Kidney (tissue), 14 donors: ENCODE data around the gene SMAGP. TPM values are rescaled to one million over a fixed set of nuclear protein-coding genes. Genes with fewer than 3 reads are reported as not detected.

Experiments
- DNase-seq, 5 donors: peaks; one replicate each; pipeline ENCODE4 v3.0.0-alpha.2; 2013 to 2020
- FAIRE-seq: peaks from 2 replicates; lab custom pipeline; 2012; peaks lifted over from hg19 to GRCh38; lab: Jason Lieb, UNC
- H3K27ac ChIP-seq, 2 donors: one replicate each; pipeline ENCODE4 v1.7.0; 2013; ENCODE audit warnings: low read depth in 2 of 2, low read length in 2 of 2, inconsistent platforms in 1 of 2
- H3K27me3 ChIP-seq: one replicate; pipeline ENCODE4 v1.7.1; 2013; ENCODE audit warnings: low read length, inconsistent platforms; ENCODE audit not compliant: control insufficient read depth, insufficient read depth
- H3K36me3 ChIP-seq, 3 donors: one replicate each; pipeline versions ENCODE4 v1.7.0 to v1.7.1; 2013; ENCODE audit warnings: low read length in 3 of 3, control low read depth in 1 of 3, inconsistent platforms in 1 of 3; ENCODE audit not compliant: insufficient read depth in 3 of 3, control insufficient read depth in 2 of 3
- H3K4me1 ChIP-seq, 3 donors: one replicate each; pipeline versions ENCODE4 v1.7.0 to v1.7.1; 2013; ENCODE audit warnings: low read length in 3 of 3, inconsistent platforms in 1 of 3, low read depth in 1 of 3; ENCODE audit not compliant: control insufficient read depth in 2 of 3, insufficient read depth in 2 of 3
- H3K4me3 ChIP-seq, 3 donors: one replicate each; pipeline versions ENCODE4 v1.7.0 to v1.8.1; 2013; ENCODE audit warnings: low read length in 3 of 3, control low read depth in 1 of 3, inconsistent platforms in 1 of 3
- H3K9ac ChIP-seq, 3 donors: one replicate each; pipeline versions ENCODE4 v1.7.0 to v1.7.1; 2013; ENCODE audit warnings: low read length in 3 of 3, control low read depth in 1 of 3, inconsistent platforms in 1 of 3
- H3K9me3 ChIP-seq, 3 donors: one replicate each; pipeline versions ENCODE4 v1.7.0 to v1.7.1; 2013; ENCODE audit warnings: low read length in 3 of 3, control low read depth in 1 of 3, inconsistent platforms in 1 of 3; ENCODE audit not compliant: control insufficient read depth in 2 of 3, insufficient read depth in 1 of 3
- CTCF ChIP-seq: IDR thresholded peaks from 3 replicates; pipeline ENCODE4 v1.5.1; 2012; ENCODE audit warnings: mild to moderate bottlenecking, moderate library complexity, borderline replicate concordance; ENCODE audit not compliant: insufficient read depth; ENCODE audit errors: extremely low read depth
- intact Hi-C: fragments of 100-400 bp; cut with DNase I; formaldehyde crosslinking; loops from one replicate; pipeline ENCODE4 v1.11.1; 2022
- polyA plus RNA-seq: library from polyadenylated mRNA; stranded (reverse); fragments of 350-450 nt; fragmentation: Illumina TruSeq; extraction: RNeasy Lipid Tissue Mini Kit (QIAGEN cat#74804); gene quantifications from one replicate; pipeline ENCODE4 v1.2.3, GENCODE V29; 2014; ENCODE audit warnings: low read depth, low replicate concordance; ENCODE audit not compliant: insufficient read depth
- total RNA-seq: library from RNA; stranded (reverse); fragmentation: NEBNext Ultra II Directional; extraction: Animal tissue kit (Norgen Biotek cat#: 25700); gene quantifications from one replicate; pipeline ENCODE4 v1.2.1, GENCODE V29; 2021
- donor health status: control.
- donor health status: control.
- donor health status: control.
- donor health status: control.
- donor health status: control.
- donor health status: DM: yes; HTN: yes; CAD: no.
- donor health status: Normal renal cell carcinoma (clear cell type).

The SMAGP gene
- total and polyA plus RNA-seq, 2 donors from 2014 or later: 22.8 to 28.5 TPM

- intact Hi-C loops: no loop called here
- DNase-seq (no peak), FAIRE-seq (no peak)
- peaks cover 0 to 2% (median 0%) of the 10 kb centered on the region in 3 donors for H3K4me1 ChIP-seq
- no peak for TF ChIP-seq CTCF
- H3K36me3 ChIP-seq: peaks cover 0 to 5% (median 0%) of the 10 kb centered on the region in 3 donors
- no peak overlapping the region for H3K27ac ChIP-seq
- H3K9ac ChIP-seq: no peak overlapping the region
- no peaks in the 10 kb centered on the region for H3K27me3 ChIP-seq
- H3K4me3 ChIP-seq: no peak overlapping the region
- no peaks in the 10 kb centered on the region for H3K9me3 ChIP-seq
Observed at GRCh38 chr12:51200156-51200555, 70.1 kb downstream of the SMAGP start.

- TF ChIP-seq CTCF: no peak
- intact Hi-C loops: no loop called here
- no peaks in the 10 kb centered on the region for H3K27me3 ChIP-seq
- no peak for FAIRE-seq
- no peak overlapping the region for H3K9ac ChIP-seq
- no peak for DNase-seq
- no peak overlapping the region for H3K27ac ChIP-seq
- H3K4me3 ChIP-seq: no peak overlapping the region
- H3K9me3 ChIP-seq: no peaks in the 10 kb centered on the region
- peaks cover 0 to 5% (median 0%) of the 10 kb centered on the region in 3 donors for H3K36me3 ChIP-seq
- H3K4me1 ChIP-seq: peaks cover 0 to 2% (median 0%) of the 10 kb centered on the region in 3 donors
Observed at GRCh38 chr12:51199366-51199945, 70.8 kb downstream of the SMAGP start.

GRCh38 chr12:51198568-51199365 is 71.4 kb downstream of the SMAGP start:
- Histone ChIP-seq H3K9me3 (no peaks in the 10 kb centered on the region), H3K4me3 (no peak overlapping the region), H3K27me3 (no peaks in the 10 kb centered on the region), H3K27ac (no peak overlapping the region), H3K36me3 (peaks cover 0 to 5% (median 0%) of the 10 kb centered on the region in 3 donors), H3K9ac (no peak overlapping the region), H3K4me1 (peaks cover 0 to 2% (median 0%) of the 10 kb centered on the region in 3 donors)
- intact Hi-C loops: no loop called here
- FAIRE-seq (no peak), DNase-seq (no peak)
- no peak for TF ChIP-seq CTCF
